GM12878 (cell line): ENCODE results near the gene GABBR2. TPM values are rescaled to one million over a fixed set of nuclear protein-coding genes. Genes with fewer than 3 reads are reported as not detected.

ENCODE experiments used
- ATAC-seq: fragments of 200-7000 bp; cut with Tn5 transposase; 3 replicates; pipeline ENCODE4 v1.9.1; 2020; ENCODE audit warnings: mild to moderate bottlenecking, moderate library complexity
- BruUV-seq: library from RNA; stranded (reverse); fragments of 400-500 nt; replicated peaks from 2 replicates; lab custom pipeline; 2021; lab: Mats Ljungman, UMichigan
- CTCF ChIA-PET: fragments of 300-600 bp; sonication (Branson Sonifier 250); formaldehyde crosslinking; extraction: SDS; loops from one replicate; lab custom pipeline; 2021; ENCODE audit warnings: inconsistent platforms; lab: Yijun Ruan, JAX
- POLR2A ChIA-PET: fragments of 350-600 bp; formaldehyde crosslinking; extraction: SDS; loops from one replicate; lab custom pipeline; 2021; ENCODE audit warnings: inconsistent platforms; lab: Charles Lee
- RAD21 ChIA-PET: fragments of 300-600 bp; sonication (Branson Sonifier 250); formaldehyde crosslinking; loops from one replicate; lab custom pipeline; 2023; ENCODE audit warnings: antibody characterized with exemption; ENCODE audit not compliant: unreplicated experiment; lab: Charles Lee
- SMC1A ChIA-PET: fragments of 300-600 bp; sonication (Branson Sonifier 250); formaldehyde crosslinking; loops from one replicate; lab custom pipeline; 2023; ENCODE audit not compliant: unreplicated experiment, uncharacterized antibody; lab: Charles Lee
- DNase-seq: peaks from one replicate; pipeline ENCODE4 v3.0.0-alpha.2; 2011; ENCODE audit warnings: low read depth, low spot score
- FAIRE-seq: peaks from 3 replicates; lab custom pipeline; 2011; peaks lifted over from hg19 to GRCh38; lab: Jason Lieb, UNC
- H2AFZ ChIP-seq: 2 replicates; pipeline ENCODE4 v1.6.0; 2011; ENCODE audit warnings: low read depth, low read length, control low read depth; ENCODE audit not compliant: control insufficient read depth
- H3K27ac ChIP-seq: 2 replicates; pipeline ENCODE4 v1.5.1; 2011; ENCODE audit warnings: control low read depth; ENCODE audit not compliant: control insufficient read depth, insufficient read depth
- H3K27me3 ChIP-seq, 2 experiments: replicated peaks in 1 of 2; 2 replicates each; pipeline versions ENCODE4 v1.6.0 to v1.6.1; 2011; ENCODE audit warnings: low read length in 1 of 2; ENCODE audit not compliant: control insufficient read depth in 2 of 2, insufficient read depth in 2 of 2
- H3K36me3 ChIP-seq, 2 experiments: 2 replicates each; pipeline ENCODE4 v1.5.1; 2011; ENCODE audit warnings: low read length in 1 of 2; ENCODE audit not compliant: control insufficient read depth in 2 of 2, insufficient read depth in 2 of 2
- H3K4me1 ChIP-seq: 2 replicates; pipeline ENCODE4 v1.6.1; 2011; ENCODE audit warnings: mild to moderate bottlenecking, low read length, moderate library complexity, mixed read lengths; ENCODE audit not compliant: control insufficient read depth, insufficient read depth
- H3K4me2 ChIP-seq: 2 replicates; pipeline ENCODE4 v1.6.0; 2011; ENCODE audit warnings: control low read depth; ENCODE audit not compliant: control insufficient read depth, insufficient read depth
- H3K4me3 ChIP-seq: fragments of 200-600 bp; sonication (generic); 2 replicates; pipeline ENCODE4 v1.5.1; 2016
- H3K79me2 ChIP-seq: 2 replicates; pipeline ENCODE4 v1.6.0; 2011; ENCODE audit warnings: low read length; ENCODE audit not compliant: control insufficient read depth, insufficient read depth
- H3K9ac ChIP-seq: 2 replicates; pipeline ENCODE4 v1.8.0; 2011; ENCODE audit warnings: low read length, control low read depth, mixed read lengths; ENCODE audit not compliant: control insufficient read depth, insufficient read depth
- H3K9me3 ChIP-seq: replicated peaks from 3 replicates; pipeline ENCODE4 v1.5.1; 2011; ENCODE audit warnings: mild to moderate bottlenecking, low read length; ENCODE audit not compliant: control insufficient read depth, insufficient read depth
- H4K20me1 ChIP-seq: 2 replicates; pipeline ENCODE4 v1.6.0; 2011; ENCODE audit not compliant: control insufficient read depth, insufficient read depth
- ATF7 ChIP-seq: fragments of 450-650 bp; IDR thresholded peaks from 2 replicates; pipeline ENCODE4 v1.6.1; 2016; ENCODE audit warnings: low read depth, mild to moderate bottlenecking
- BCL11A ChIP-seq: IDR thresholded peaks from 2 replicates; pipeline ENCODE4 v1.6.1; 2011; ENCODE audit warnings: low read depth, low read length
- BRCA1 ChIP-seq: IDR thresholded peaks from 2 replicates; pipeline ENCODE4 v1.6.1; 2011; ENCODE audit warnings: low read depth, low read length, improper control_type of control experiment
- CHD1 ChIP-seq: IDR thresholded peaks from 2 replicates; pipeline ENCODE4 v1.6.1; 2012; ENCODE audit warnings: low read depth, low read length, improper control_type of control experiment
- E2F4 ChIP-seq: IDR thresholded peaks from 2 replicates; pipeline ENCODE4 v1.6.1; 2012; ENCODE audit warnings: low read depth, low read length, improper control_type of control experiment
- HDAC2 ChIP-seq: fragments of 200-600 bp; sonication (generic); IDR thresholded peaks from 2 replicates; pipeline ENCODE4 v1.6.1; 2017
- MTA2 ChIP-seq: fragments of 450-650 bp; IDR thresholded peaks from 2 replicates; pipeline ENCODE4 v1.6.1; 2016; ENCODE audit warnings: low read depth, mild to moderate bottlenecking, moderate library complexity
- NFXL1 ChIP-seq: fragments of 450-650 bp; IDR thresholded peaks from 2 replicates; pipeline ENCODE4 v1.6.1; 2017; ENCODE audit warnings: antibody characterized with exemption, mild to moderate bottlenecking, borderline replicate concordance
- NR2C1 ChIP-seq: fragments of 450-650 bp; IDR thresholded peaks from 2 replicates; pipeline ENCODE4 v1.6.1; 2017; ENCODE audit warnings: antibody characterized with exemption, mild to moderate bottlenecking, moderate library complexity
- POLR2AphosphoS2 ChIP-seq: IDR thresholded peaks from 2 replicates; pipeline ENCODE4 v1.6.1; 2011; ENCODE audit warnings: low read depth, mild to moderate bottlenecking, low read length, improper control_type of control experiment, moderate library complexity
- SPI1 ChIP-seq: IDR thresholded peaks from 2 replicates; pipeline ENCODE4 v1.6.1; 2011; ENCODE audit warnings: low read depth, mild to moderate bottlenecking, low read length, moderate library complexity, borderline replicate concordance; ENCODE audit not compliant: insufficient read depth
- SREBF2 ChIP-seq: IDR thresholded peaks from 2 replicates; pipeline ENCODE4 v1.6.1; 2012; ENCODE audit warnings: mild to moderate bottlenecking, low read length
- TAF1 ChIP-seq: IDR thresholded peaks from 2 replicates; pipeline ENCODE4 v1.6.1; 2011; ENCODE audit warnings: mild to moderate bottlenecking, low read depth, low read length, borderline replicate concordance
- ZNF592 ChIP-seq: fragments of 450-650 bp; IDR thresholded peaks from 2 replicates; pipeline ENCODE4 v1.6.1; 2017; ENCODE audit warnings: mild to moderate bottlenecking, moderate library complexity
- WGBS: methylation state at CpG from one replicate; pipeline ENCODE4 v1.1.6; 2016; ENCODE audit warnings: low lambda C conversion rate; ENCODE audit not compliant: insufficient replicate concordance, insufficient coverage; ENCODE audit errors: missing lambda C conversion rate; 5-methylcytosine and 5-hydroxymethylcytosine counted together
- in situ Hi-C: fragments of 300-500 bp; cut with MboI; formaldehyde crosslinking; loops from 9 replicates; pipeline ENCODE4 v1.14.3; 2018; ENCODE audit warnings: mixed read lengths
- intact Hi-C: fragments of 100-400 bp; cut with micrococcal nuclease; formaldehyde crosslinking; loops from one replicate; pipeline ENCODE4 v1.14.2; 2022; ENCODE audit not compliant: unreplicated experiment
- polyA plus RNA-seq, 11 experiments: library from polyadenylated mRNA; depleted of rRNA in 4 of 11; unstranded in 6 of 11; stranded (reverse) in 5 of 11; fragments of >200 nt; fragmentation: Nextera tagmentation in 4 of 11; fragmentation: Illumina TruSeq in 1 of 11; extraction: Ambion mirVana in 4 of 11; extraction: Trizol in 1 of 11; gene quantifications; 1 replicate in 1 of 11; 2 replicates in 10 of 11; pipeline versions ENCODE4 v1.2.1 to v1.2.3, GENCODE V29; 2011 to 2016; ENCODE audit warnings: inconsistent platforms in 2 of 11, missing spikeins in 2 of 11, low read depth in 1 of 11
- total RNA-seq, 4 experiments: library from RNA; depleted of rRNA in 3 of 4; stranded (reverse); fragments of >200 nt in 3 of 4; fragmentation: Illumina TruSeq in 1 of 4; extraction: Trizol in 1 of 4; gene quantifications; 2 replicates each; pipeline versions ENCODE4 v1.2.1 to v1.2.3, GENCODE V29; 2013 to 2021

GABBR2 gene
- total and polyA plus RNA-seq, 10 of the 15 experiments (the other 5 are each of a cell fraction or from before 2014, with no cell fraction given), result 0.02 to 2.2 (median 0.06) TPM; not detected in 2

GRCh38 chr9:98607152-98607551 lies 101.6 kb downstream of the GABBR2 start:
- ChIA-PET RAD21 (no interaction called here), POLR2A (no interaction called here), SMC1A (no interaction called here), CTCF (no interaction called here)
- Histone ChIP-seq H4K20me1 (no peaks in the 10 kb centered on the region), H3K27me3 (no peaks in the 10 kb centered on the region; a peak in 2 of 4 replicates), H3K79me2 (no peaks in the 10 kb centered on the region), H3K4me3 (no peak overlapping the region), H3K36me3 (no peaks in the 10 kb centered on the region), H3K4me2 (no peak overlapping the region), H3K9ac (no peak overlapping the region), H3K4me1 (no peaks in the 10 kb centered on the region), H3K9me3 (no peaks in the 10 kb centered on the region), H3K27ac (no peak overlapping the region), H2AFZ (no peak overlapping the region)
- no peak for TF ChIP-seq TAF1
- TF ChIP-seq NR2C1, result no peak
- in situ Hi-C loops (no loop called here), intact Hi-C loops (no loop called here)
- ATAC-seq, result no peak
- no TSS peak for BruUV-seq
- DNase-seq, result no peak
- FAIRE-seq, result no peak
- 59% methylated on average over 8 of the region's 8 CpGs for WGBS

GRCh38 chr9:98606730-98607129 lies 102.0 kb downstream of the GABBR2 start:
- FAIRE-seq (no peak), ATAC-seq (no peak), DNase-seq (no peak)
- in situ Hi-C loops (no loop called here), intact Hi-C loops (no loop called here)
- no peak overlapping the region for H3K9ac ChIP-seq
- ChIA-PET SMC1A (no interaction called here), CTCF (no interaction called here), RAD21 (no interaction called here), POLR2A (no interaction called here)
- H3K36me3 ChIP-seq, result no peaks in the 10 kb centered on the region
- H3K4me2 ChIP-seq, result no peak overlapping the region
- no peaks in the 10 kb centered on the region for H3K79me2 ChIP-seq
- no peaks in the 10 kb centered on the region for H3K9me3 ChIP-seq
- no peaks in the 10 kb centered on the region; a peak in 2 of 4 replicates for H3K27me3 ChIP-seq
- H3K27ac ChIP-seq, result no peak overlapping the region
- 67% methylated on average over 12 of the region's 12 CpGs for WGBS
- H2AFZ ChIP-seq, result no peak overlapping the region
- H3K4me1 ChIP-seq, result no peaks in the 10 kb centered on the region
- H3K4me3 ChIP-seq, result no peak overlapping the region
- no TSS peak for BruUV-seq
- no peaks in the 10 kb centered on the region for H4K20me1 ChIP-seq
- TF ChIP-seq SPI1 (no peak), POLR2AphosphoS2 (no peak), NFXL1 (no peak), MTA2 (no peak), SREBF2 (no peak), ATF7 (no peak), BCL11A (no peak), HDAC2 (no peak), BRCA1 (no peak), E2F4 (no peak), ZNF592 (no peak), CHD1 (no peak)
